ENCODE data around the gene IGLON5. TPM values are rescaled to one million over a fixed set of nuclear protein-coding genes. Genes with fewer than 3 reads are reported as not detected.

IGLON5 gene
- total RNA-seq, 4 donors from 2014 or later = 0.17 TPM; not detected in 3

DNA sequence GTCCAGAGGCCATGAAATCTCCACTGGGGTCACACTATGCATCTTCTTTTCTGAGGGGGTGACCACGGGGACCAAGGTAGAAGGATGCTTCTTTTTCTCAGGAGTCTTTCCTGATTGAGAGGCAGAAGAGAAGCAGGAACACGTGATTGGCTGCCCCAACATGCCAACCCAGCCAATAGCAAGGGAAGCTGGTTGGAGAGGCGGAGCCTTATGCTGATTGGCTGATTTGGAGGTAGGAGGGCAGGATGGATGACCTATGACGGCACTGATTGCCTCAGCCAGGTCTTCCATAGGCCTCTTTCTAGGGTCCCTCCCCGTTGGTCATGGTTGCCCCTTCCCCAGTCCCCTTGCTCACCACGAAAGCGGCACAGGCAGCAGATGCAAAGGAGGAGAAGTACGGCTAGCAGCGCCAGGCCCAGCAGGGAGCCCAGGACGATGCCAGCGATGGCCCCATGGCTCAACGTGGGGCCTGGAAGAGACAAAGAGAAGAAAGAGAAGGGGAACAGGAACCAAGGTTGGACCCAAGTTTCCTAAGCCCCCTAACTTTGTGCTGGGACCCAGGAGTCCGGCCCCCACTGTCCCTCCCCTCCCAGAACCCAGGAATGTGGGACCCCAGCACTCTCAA, 22.5 kb downstream of the IGLON5 start:
- DNase-seq (ENCODE audit: extremely low spot score) = no peak
- TF ChIP-seq, protein P1, sequence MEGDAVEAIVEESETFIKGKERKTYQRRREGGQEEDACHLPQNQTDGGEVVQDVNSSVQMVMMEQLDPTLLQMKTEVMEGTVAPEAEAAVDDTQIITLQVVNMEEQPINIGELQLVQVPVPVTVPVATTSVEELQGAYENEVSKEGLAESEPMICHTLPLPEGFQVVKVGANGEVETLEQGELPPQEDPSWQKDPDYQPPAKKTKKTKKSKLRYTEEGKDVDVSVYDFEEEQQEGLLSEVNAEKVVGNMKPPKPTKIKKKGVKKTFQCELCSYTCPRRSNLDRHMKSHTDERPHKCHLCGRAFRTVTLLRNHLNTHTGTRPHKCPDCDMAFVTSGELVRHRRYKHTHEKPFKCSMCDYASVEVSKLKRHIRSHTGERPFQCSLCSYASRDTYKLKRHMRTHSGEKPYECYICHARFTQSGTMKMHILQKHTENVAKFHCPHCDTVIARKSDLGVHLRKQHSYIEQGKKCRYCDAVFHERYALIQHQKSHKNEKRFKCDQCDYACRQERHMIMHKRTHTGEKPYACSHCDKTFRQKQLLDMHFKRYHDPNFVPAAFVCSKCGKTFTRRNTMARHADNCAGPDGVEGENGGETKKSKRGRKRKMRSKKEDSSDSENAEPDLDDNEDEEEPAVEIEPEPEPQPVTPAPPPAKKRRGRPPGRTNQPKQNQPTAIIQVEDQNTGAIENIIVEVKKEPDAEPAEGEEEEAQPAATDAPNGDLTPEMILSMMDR (IDR thresholded peaks at IDR 0.05) = no peak
- peaks cover 0 to 22% (median 12%) of the 10 kb centered on the region in 4 donors for H3K36me3 ChIP-seq
- intact Hi-C loops (cut with DNase I) = loop anchor here (10.0 kb wide), 1 partner anchor 321 kb away; no protein-coding TSS in a partner anchor
- peaks cover 0 to 36% (median 3%) of the 10 kb centered on the region in 4 donors for H3K27me3 ChIP-seq
- H3K4me1 ChIP-seq = peaks cover 3 to 8% (median 6%) of the 10 kb centered on the region in 4 donors
- H3K27ac ChIP-seq (replicated peaks in 1 of 4) = no peak overlapping the region
- H3K9me3 ChIP-seq = no peaks in the 10 kb centered on the region
- no peak overlapping the region for H3K4me3 ChIP-seq
- 86% methylated on average over 11 of the region's 13 CpGs for WGBS

DNA sequence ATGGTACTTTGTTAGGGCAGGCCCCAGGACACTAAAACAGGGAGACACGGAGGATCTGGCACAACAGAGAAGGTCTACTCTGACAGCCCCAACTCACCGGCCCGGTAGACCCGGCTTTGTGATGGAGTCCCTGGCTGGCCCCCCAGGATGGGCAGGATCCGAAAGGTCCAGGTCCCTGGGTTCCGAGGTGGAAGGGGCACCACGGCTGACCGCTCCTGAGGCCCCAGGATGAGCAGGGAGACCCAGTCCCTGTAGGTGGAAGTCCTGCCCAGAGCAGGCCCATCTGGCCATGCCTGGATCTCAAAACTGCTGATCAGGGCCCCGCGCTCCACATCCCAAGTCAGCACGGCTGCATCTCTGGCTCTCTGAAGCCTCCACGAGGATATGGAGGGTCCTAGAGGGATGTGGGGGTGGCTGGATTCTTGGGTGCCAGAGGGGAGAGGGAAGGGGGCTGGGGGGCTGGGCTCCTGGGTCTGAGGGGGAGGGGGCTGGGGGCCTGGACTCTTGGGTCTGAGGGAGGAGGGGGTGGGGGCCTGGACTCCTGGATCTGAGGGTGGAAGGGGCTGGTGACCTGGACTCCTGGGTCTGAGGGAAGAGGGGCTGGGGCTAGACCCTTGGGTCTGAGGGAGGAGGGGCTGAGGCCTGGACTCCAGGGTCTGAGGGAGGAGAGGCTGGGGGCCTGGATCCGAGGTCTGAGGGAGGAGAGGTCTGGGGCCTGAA, 25.9 kb downstream of the IGLON5 start:
- TF ChIP-seq EP300 (IDR thresholded peaks at IDR 0.05) (no peak), POLR2AphosphoS5 (IDR thresholded peaks at IDR 0.05) (no peak), POLR2A (IDR thresholded peaks at IDR 0.05; ENCODE audit: low read depth) (no peak)
- TF ChIP-seq, protein P1 (IDR thresholded peaks at IDR 0.05) = no peak
- Histone ChIP-seq H3K27ac (replicated peaks in 1 of 4) (no peak overlapping the region), H3K27me3 (peaks cover 0 to 5% (median 0%) of the 10 kb centered on the region in 4 donors), H3K4me1 (peaks cover 6 to 36% (median 24%) of the 10 kb centered on the region in 4 donors), H3K9me3 (no peaks in the 10 kb centered on the region), H3K36me3 (peaks cover 0 to 5% (median under 1%) of the 10 kb centered on the region in 4 donors), H3K4me3 (no peak overlapping the region)
- 89% methylated on average over 5 of the region's 13 CpGs for whole genome bisulfite sequencing
- intact Hi-C loops (cut with DNase I) = loop anchor here (5.0 to 10.0 kb wide), 2 partner anchors 70 to 318 kb away; no protein-coding TSS in a partner anchor
- no peak for DNase-seq (ENCODE audit: extremely low spot score)

- intact Hi-C loops (cut with DNase I) = loop anchor here (2.0 to 10.0 kb wide), 3 partner anchors 69 to 317 kb away; no protein-coding TSS in a partner anchor
- DNase-seq (ENCODE audit: extremely low spot score) = no peak
- Histone ChIP-seq H3K27ac (replicated peaks in 1 of 4) (peak overlapping the region in 3 of 4 donors; percentile 84 to 92 (median 85)), H3K4me1 (peaks cover 6 to 44% (median 24%) of the 10 kb centered on the region in 4 donors), H3K36me3 (no peaks in the 10 kb centered on the region), H3K4me3 (no peak overlapping the region), H3K9me3 (no peaks in the 10 kb centered on the region), H3K27me3 (no peaks in the 10 kb centered on the region)
- WGBS = 87% methylated on average over 19 of the region's 19 CpGs
- TF ChIP-seq, protein P1 (IDR thresholded peaks at IDR 0.05) = no peak
- TF ChIP-seq EP300 (IDR thresholded peaks at IDR 0.05) (no peak), POLR2AphosphoS5 (IDR thresholded peaks at IDR 0.05) (no peak), POLR2A (IDR thresholded peaks at IDR 0.05; ENCODE audit: low read depth) (no peak)
Observed at GRCh38 chr19:51337861-51338562, 26.6 kb downstream of the IGLON5 start.

DNA sequence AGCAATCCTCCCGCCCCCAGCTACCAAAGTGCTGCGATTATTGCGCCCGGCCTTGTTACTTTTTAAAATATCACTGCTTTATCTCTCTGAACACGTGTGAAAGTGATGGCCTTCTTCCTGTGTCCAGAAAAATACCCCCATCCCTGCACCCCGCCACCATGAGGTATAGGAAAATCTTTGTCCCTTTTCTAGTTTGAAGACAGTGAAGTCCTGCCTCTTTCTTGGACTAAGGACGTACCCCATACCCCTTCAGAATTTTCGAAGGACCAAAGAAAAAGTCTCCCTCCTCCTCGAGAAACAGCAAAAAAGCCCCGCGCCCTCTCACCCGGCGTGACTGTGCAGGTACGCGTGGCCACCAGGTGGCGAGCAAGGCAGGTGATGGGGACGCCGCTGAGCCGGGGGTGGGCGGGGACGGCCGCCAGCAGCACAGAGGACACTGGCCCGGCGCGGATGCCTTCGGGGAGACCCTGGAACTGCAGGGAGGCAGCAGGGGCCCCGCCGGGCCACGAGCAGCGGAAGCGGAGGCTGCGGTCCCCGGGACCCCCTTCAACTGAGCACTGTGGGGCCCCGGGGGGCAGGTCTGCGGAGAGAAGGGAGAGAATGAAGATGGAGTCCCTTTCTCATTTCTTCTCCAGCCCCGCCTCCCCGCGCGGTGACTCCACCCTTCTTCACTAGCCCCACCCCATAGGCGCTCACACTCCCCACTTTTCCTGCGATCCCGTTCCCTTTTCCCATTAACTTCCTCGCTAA, 27.3 kb downstream of the IGLON5 start:
- intact Hi-C loops (cut with DNase I) = loop anchor here (2.0 to 10.0 kb wide), 3 partner anchors 69 to 316 kb away; no protein-coding TSS in a partner anchor
- DNase-seq (ENCODE audit: extremely low spot score) = peak; percentile 97
- H3K4me3 ChIP-seq = peak overlapping the region; percentile 57 to 76 (median 73)
- WGBS = 5% methylated on average over 43 of the region's 43 CpGs
- TF ChIP-seq POLR2A (IDR thresholded peaks at IDR 0.05; ENCODE audit: low read depth) (no peak), POLR2AphosphoS5 (IDR thresholded peaks at IDR 0.05) (peak in 1 of 2 donors; percentile 11), EP300 (IDR thresholded peaks at IDR 0.05) (no peak)
- TF ChIP-seq, protein P1 (IDR thresholded peaks at IDR 0.05) = peak; percentile 84 to 94 (median 93)
- peak overlapping the region; percentile 84 to 92 (median 88) for H3K27ac ChIP-seq (replicated peaks in 1 of 4)
- H3K36me3 ChIP-seq = no peaks in the 10 kb centered on the region
- H3K27me3 ChIP-seq = no peaks in the 10 kb centered on the region
- H3K4me1 ChIP-seq = peaks cover 6 to 45% (median 24%) of the 10 kb centered on the region in 4 donors
- H3K9me3 ChIP-seq = no peaks in the 10 kb centered on the region
